Right renal cortex interstitium (tissue), 3 donors: Measurements from ENCODE around the gene FHOD1. TPM values are rescaled to one million over a fixed set of nuclear protein-coding genes. Genes with fewer than 3 reads are reported as not detected.

Source experiments
- DNase-seq, 3 donors: peaks; one replicate each; pipeline ENCODE4 v3.0.0-alpha.2; 2013; ENCODE audit warnings: low read depth in 3 of 3, low spot score in 2 of 3
- polyA plus RNA-seq, 3 donors: library from polyadenylated mRNA; unstranded; fragments of 120-200 nt; gene quantifications; one replicate each; pipeline ENCODE4 v1.2.1, GENCODE V29; 2013; ENCODE audit not compliant: insufficient read length in 3 of 3

FHOD1 gene
- polyA plus RNA-seq, 3 donors = 32.9 to 38.9 (median 33.0) TPM

- DNase-seq = no peak
Measured at GRCh38 chr16:67252609-67253497, 5.6 kb upstream of the FHOD1 start.

- no peak for DNase-seq
Measured at GRCh38 chr16:67250045-67250327, 2.7 kb upstream of the FHOD1 start.

- no peak for DNase-seq
Measured at GRCh38 chr16:67249178-67250044, 2.1 kb upstream of the FHOD1 start.

- no peak for DNase-seq
Measured at GRCh38 chr16:67248401-67249177, 1.3 kb upstream of the FHOD1 start, which contains the start of gene SLC9A5. TSS of gene SLC9A5 (plus strand) at chr16:67248979. CDS start at chr16:67249015, 36 bp downstream.

GRCh38 chr16:67248073-67248400 lies 756 bp upstream of the FHOD1 start:
- no peak for DNase-seq

GRCh38 chr16:67246756-67247191 lies 507 bp downstream of the FHOD1 start:
- DNase-seq = no peak

- DNase-seq = peak in 2 of 3 donors; percentile 47 to 71
Measured at GRCh38 chr16:67246081-67246755, 1.1 kb downstream of the FHOD1 start.

GRCh38 chr16:67245674-67246080 lies 1.6 kb downstream of the FHOD1 start:
- no peak for DNase-seq

GRCh38 chr16:67245186-67245585 lies 2.1 kb downstream of the FHOD1 start:
- no peak for DNase-seq

GRCh38 chr16:67244387-67245185 lies 2.7 kb downstream of the FHOD1 start:
- DNase-seq = no peak

GRCh38 chr16:67243481-67243880 lies 3.8 kb downstream of the FHOD1 start:
- no peak for DNase-seq

- no peak for DNase-seq
Measured at GRCh38 chr16:67242138-67242730, 5.0 kb downstream of the FHOD1 start.

- no peak for DNase-seq
Measured at GRCh38 chr16:67241008-67241900, 6.0 kb downstream of the FHOD1 start.

GRCh38 chr16:67240506-67240905 lies 6.8 kb downstream of the FHOD1 start:
- DNase-seq = no peak

GRCh38 chr16:67238806-67239470 lies 8.3 kb downstream of the FHOD1 start:
- DNase-seq = no peak

GRCh38 chr16:67238278-67238575 lies 9.1 kb downstream of the FHOD1 start:
- no peak for DNase-seq

- DNase-seq = no peak
Measured at GRCh38 chr16:67237396-67238277, 9.6 kb downstream of the FHOD1 start.
